GM21423 (cell line): ENCODE results near the gene PAX5.

Experiments used
- ATAC-seq: cut with Tn5 transposase; IDR thresholded peaks from one replicate; pipeline ENCODE4 v1.9.1; 2021; ENCODE audit warnings: mild to moderate bottlenecking, moderate library complexity; ENCODE audit not compliant: unreplicated experiment

The PAX5 gene

GRCh38 chr9:36789886-36790285 lies 244.2 kb downstream of the PAX5 start:
- ATAC-seq: no peak

- ATAC-seq: no peak
Observed at GRCh38 chr9:36788534-36788933, 245.5 kb downstream of the PAX5 start.

GRCh38 chr9:36787709-36788108 lies 246.4 kb downstream of the PAX5 start:
- ATAC-seq: no peak
